ENCODE data around the gene RAB6B.

Gene RAB6B

GRCh38 chr3:133930341-133930933 lies 34.8 kb upstream of the RAB6B start:
- DNase-seq (ENCODE audit: low spot score): peak; percentile 71

GRCh38 chr3:133928903-133929607 lies 33.4 kb upstream of the RAB6B start:
- no peak for DNase-seq (ENCODE audit: low spot score)

- no peak for DNase-seq (ENCODE audit: low spot score)
Observed at GRCh38 chr3:133928136-133928893, 32.6 kb upstream of the RAB6B start.

GRCh38 chr3:133927540-133928066 lies 31.9 kb upstream of the RAB6B start:
- DNase-seq (ENCODE audit: low spot score): no peak

GRCh38 chr3:133926736-133927539 lies 31.3 kb upstream of the RAB6B start:
- no peak for DNase-seq (ENCODE audit: low spot score)

- DNase-seq (ENCODE audit: low spot score): no peak
Observed at GRCh38 chr3:133925960-133926735, 30.5 kb upstream of the RAB6B start.

- DNase-seq (ENCODE audit: low spot score): no peak
Observed at GRCh38 chr3:133924041-133924440, 28.4 kb upstream of the RAB6B start.

- no peak for DNase-seq (ENCODE audit: low spot score)
Observed at GRCh38 chr3:133921592-133921991, 25.9 kb upstream of the RAB6B start.

GRCh38 chr3:133917144-133917543 lies 21.5 kb upstream of the RAB6B start:
- DNase-seq (ENCODE audit: low spot score): no peak

- DNase-seq (ENCODE audit: low spot score): no peak
Observed at GRCh38 chr3:133915685-133916658, 20.3 kb upstream of the RAB6B start.

- no peak for DNase-seq (ENCODE audit: low spot score)
Observed at GRCh38 chr3:133914839-133915600, 19.3 kb upstream of the RAB6B start.

GRCh38 chr3:133910422-133910821 lies 14.7 kb upstream of the RAB6B start:
- DNase-seq (ENCODE audit: low spot score): no peak

- no peak for DNase-seq (ENCODE audit: low spot score)
Observed at GRCh38 chr3:133905376-133905775, 9.7 kb upstream of the RAB6B start.

- DNase-seq (ENCODE audit: low spot score): no peak
Observed at GRCh38 chr3:133901847-133902246, 6.2 kb upstream of the RAB6B start.

GRCh38 chr3:133901083-133901482 lies 5.4 kb upstream of the RAB6B start:
- no peak for DNase-seq (ENCODE audit: low spot score)

- DNase-seq (ENCODE audit: low spot score): no peak
Observed at GRCh38 chr3:133899311-133899710, 3.6 kb upstream of the RAB6B start.

GRCh38 chr3:133897547-133897946 lies 1.9 kb upstream of the RAB6B start:
- DNase-seq (ENCODE audit: low spot score): no peak

- DNase-seq (ENCODE audit: low spot score): no peak
Observed at GRCh38 chr3:133896002-133896761, 500 bp upstream of the RAB6B start.
